K562 (cell line): ENCODE results near the gene MAMDC2. TPM values are rescaled to one million over a fixed set of nuclear protein-coding genes. Genes with fewer than 3 reads are reported as not detected.

Experiments
- ATAC-seq: fragments of 200-7000 bp; cut with Tn5 transposase; 3 replicates; pipeline ENCODE4 v1.9.1; 2020; ENCODE audit warnings: moderate library complexity
- BruUV-seq: library from RNA; stranded (reverse); fragments of 400-500 nt; replicated peaks from 2 replicates; lab custom pipeline; 2021; lab: Mats Ljungman, UMichigan
- CTCF ChIA-PET: fragments of 300-600 bp; formaldehyde crosslinking; extraction: SDS; loops from one replicate; lab custom pipeline; 2021; ENCODE audit warnings: low intra/inter-chr PET ratio; lab: Yijun Ruan, JAX
- POLR2A ChIA-PET: fragments of 300-600, 350-650 bp; sonication (Branson Sonifier 250); formaldehyde crosslinking; extraction: SDS; loops from one replicate; lab custom pipeline; 2021; ENCODE audit warnings: antibody characterized with exemption, inconsistent platforms; lab: Yijun Ruan, JAX
- DNase-seq, 4 experiments: peaks; one replicate each; pipeline versions ENCODE4 v3.0.0 to v3.0.0-alpha.2; 2011 to 2018; ENCODE audit warnings: low spot score in 3 of 4, mixed read lengths in 3 of 4; ENCODE audit errors: extremely low read depth in 1 of 4
- FAIRE-seq: peaks from 2 replicates; lab custom pipeline; 2011; peaks lifted over from hg19 to GRCh38; lab: Jason Lieb, UNC
- H2AFZ ChIP-seq: 2 replicates; pipeline ENCODE4 v1.6.0; 2011; ENCODE audit warnings: low read depth, low read length, control low read depth, inconsistent platforms
- H3K27ac ChIP-seq: fragments of 200-600 bp; 3 replicates; pipeline ENCODE4 v1.8.0; 2011; ENCODE audit warnings: low read depth, mild to moderate bottlenecking, control low read depth, inconsistent platforms, low read length, moderate library complexity, mixed read lengths; ENCODE audit errors: extremely low read depth
- H3K27me3 ChIP-seq, 2 experiments: fragments of 300-600 bp in 1 of 2; 2 replicates in 1 of 2; 3 replicates in 1 of 2; pipeline versions ENCODE4 v1.6.0 to v1.8.0; 2011; ENCODE audit warnings: inconsistent platforms in 2 of 2, low read length in 2 of 2, mild to moderate bottlenecking in 1 of 2, mixed read lengths in 1 of 2, moderate library complexity in 1 of 2; ENCODE audit not compliant: control insufficient read depth in 2 of 2, insufficient read depth in 2 of 2
- H3K36me3 ChIP-seq: fragments of 300-600 bp; 3 replicates; pipeline ENCODE4 v1.8.0; 2011; ENCODE audit warnings: mild to moderate bottlenecking, low read length, inconsistent platforms; ENCODE audit not compliant: control insufficient read depth, insufficient read depth
- H3K4me1 ChIP-seq, 2 experiments: fragments of 200-600 bp in 1 of 2; replicated peaks in 1 of 2; 2 replicates in 1 of 2; 3 replicates in 1 of 2; pipeline versions ENCODE4 v1.5.1 to v1.8.0; 2011; ENCODE audit warnings: inconsistent platforms in 2 of 2, low read length in 2 of 2, mild to moderate bottlenecking in 1 of 2, mixed read lengths in 1 of 2, moderate library complexity in 1 of 2; ENCODE audit not compliant: control insufficient read depth in 2 of 2, insufficient read depth in 2 of 2
- H3K4me2 ChIP-seq: 2 replicates; pipeline ENCODE4 v1.6.1; 2011; ENCODE audit warnings: low read length, control low read depth, inconsistent platforms, mixed read lengths; ENCODE audit not compliant: insufficient read depth
- H3K4me3 ChIP-seq: fragments of 200-600 bp; sonication (generic), shearing (Covaris generic); 2 replicates; pipeline ENCODE4 v1.5.1; 2016; ENCODE audit warnings: control low read depth, inconsistent platforms
- H3K79me2 ChIP-seq: fragments of 200-600 bp; 3 replicates; pipeline ENCODE4 v1.8.0; 2011; ENCODE audit warnings: low read length, inconsistent platforms; ENCODE audit not compliant: control insufficient read depth, insufficient read depth
- H3K9ac ChIP-seq, 2 experiments: 2 replicates each; pipeline versions ENCODE4 v1.6.0 to v1.6.1; 2011; ENCODE audit warnings: low read depth in 2 of 2, low read length in 2 of 2, control low read depth in 1 of 2, inconsistent platforms in 1 of 2, mild to moderate bottlenecking in 1 of 2, mixed read lengths in 1 of 2; ENCODE audit not compliant: insufficient read depth in 1 of 2
- H3K9me1 ChIP-seq: one replicate; pipeline ENCODE4 v1.6.0; 2011; ENCODE audit warnings: inconsistent platforms, mild to moderate bottlenecking, low read length, moderate library complexity; ENCODE audit not compliant: control insufficient read depth, insufficient read depth
- H3K9me3 ChIP-seq: replicated peaks from 2 replicates; pipeline ENCODE4 v1.5.1; 2011; ENCODE audit warnings: low read depth, low read length, inconsistent platforms; ENCODE audit not compliant: control insufficient read depth, insufficient read depth
- H4K20me1 ChIP-seq: replicated peaks from 2 replicates; pipeline ENCODE4 v1.6.1; 2011; ENCODE audit warnings: low read length, inconsistent platforms, mixed read lengths; ENCODE audit not compliant: control insufficient read depth, insufficient read depth
- RBBP5 ChIP-seq: fragments of 200-600 bp; sonication (generic); IDR thresholded peaks from 2 replicates; pipeline ENCODE4 v1.6.1; 2012; ENCODE audit warnings: borderline replicate concordance, mild to moderate bottlenecking, low read length, control low read depth, inconsistent platforms; ENCODE audit not compliant: insufficient read depth, poor library complexity, severe bottlenecking
- ZNF79 ChIP-seq: fragments of 250-450 bp; sonication (Bioruptor Pico); IDR thresholded peaks from 2 replicates; pipeline ENCODE4 v1.4.0; 2020; ENCODE audit warnings: low read depth, mild to moderate bottlenecking, moderate library complexity
- WGBS: fragments of 100-300 bp; shearing (Covaris generic); methylation state at CpG from one replicate; pipeline ENCODE4 v1.1.6; 2016; ENCODE audit warnings: low coverage, mixed read lengths; ENCODE audit not compliant: insufficient coverage; ENCODE audit errors: missing lambda C conversion rate; 5-methylcytosine and 5-hydroxymethylcytosine counted together
- in situ Hi-C: fragments of 300-500 bp; cut with MboI; formaldehyde crosslinking; loops from 4 replicates; pipeline ENCODE4 v1.15.0; 2018; ENCODE audit warnings: inconsistent platforms, mixed read lengths
- intact Hi-C: fragments of 100-400 bp; cut with micrococcal nuclease; formaldehyde crosslinking; loops from 2 replicates; pipeline ENCODE4 v1.14.2; 2022
- polyA plus RNA-seq, 8 experiments: library from polyadenylated mRNA; depleted of rRNA in 4 of 8; stranded (reverse) in 5 of 8; unstranded in 3 of 8; fragments of >200 nt; fragmentation: Nextera tagmentation in 2 of 8; fragmentation: Illumina TruSeq in 1 of 8; extraction: Ambion mirVana in 2 of 8; extraction: Trizol in 1 of 8; gene quantifications; 2 replicates each; pipeline versions ENCODE4 v1.2.1 to v1.2.3, GENCODE V29; 2011 to 2014; ENCODE audit warnings: inconsistent platforms in 1 of 8, missing spikeins in 1 of 8
- total RNA-seq, 7 experiments: library from RNA; depleted of rRNA in 6 of 7; stranded (reverse); fragments of >200 nt in 6 of 7; fragmentation: Illumina TruSeq in 2 of 7; extraction: Trizol in 2 of 7; gene quantifications; 2 replicates each; pipeline versions ENCODE4 v1.2.1 to v1.2.3, GENCODE V29; 2011 to 2021; ENCODE audit warnings: low replicate concordance in 1 of 7
- TF ChIP-seq, protein P1 (sequence below): fragments of 450-650 bp; formaldehyde crosslinking; IDR thresholded peaks from 2 replicates; pipeline ENCODE4 v1.4.0; 2020; ENCODE audit warnings: mild to moderate bottlenecking, moderate library complexity
- TF ChIP-seq, protein P2 (sequence below): sonication (generic); formaldehyde crosslinking; IDR thresholded peaks from 2 replicates; pipeline ENCODE4 v1.8.0; 2022; ENCODE audit warnings: mild to moderate bottlenecking, missing genetic modification reagents

The MAMDC2 gene
- total and polyA plus RNA-seq, 9 of the 15 experiments (the other 6 are each of a cell fraction or from before 2014, with no cell fraction given): 0.01 to 0.03 TPM; not detected in 7

DNA sequence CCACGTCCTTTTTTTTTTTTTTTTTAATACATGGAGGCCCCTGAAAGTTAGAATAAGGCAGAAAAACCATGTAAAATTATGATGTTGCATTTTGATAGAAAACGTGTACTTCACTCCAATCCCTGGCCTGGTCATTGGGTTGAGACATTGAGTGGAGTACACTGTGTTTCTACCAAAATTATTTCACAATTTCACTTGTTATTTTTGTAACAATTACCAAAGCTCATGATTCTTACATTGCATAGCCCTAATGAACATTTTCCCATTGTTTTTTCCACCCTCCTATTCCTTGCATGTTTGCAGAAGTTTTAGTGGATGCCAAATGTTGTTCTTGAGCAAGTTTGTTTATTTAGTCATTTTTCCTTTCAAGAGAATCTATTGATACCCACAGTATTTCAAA, 21.9 kb downstream of the MAMDC2 start:
- ATAC-seq (no peak), DNase-seq (no peak)
- Histone ChIP-seq H4K20me1 (no peaks in the 10 kb centered on the region), H3K9me3 (no peaks in the 10 kb centered on the region), H3K4me2 (no peak overlapping the region), H3K9ac (no peak overlapping the region), H3K27ac (no peak overlapping the region), H3K27me3 (no peaks in the 10 kb centered on the region), H2AFZ (no peak overlapping the region), H3K79me2 (no peaks in the 10 kb centered on the region)
- WGBS: 0% methylated on average over 1 of the region's 2 CpGs
- BruUV-seq: no TSS peak
- intact Hi-C loops: no loop called here
- in situ Hi-C loops: no loop called here
- TF ChIP-seq, protein P1, sequence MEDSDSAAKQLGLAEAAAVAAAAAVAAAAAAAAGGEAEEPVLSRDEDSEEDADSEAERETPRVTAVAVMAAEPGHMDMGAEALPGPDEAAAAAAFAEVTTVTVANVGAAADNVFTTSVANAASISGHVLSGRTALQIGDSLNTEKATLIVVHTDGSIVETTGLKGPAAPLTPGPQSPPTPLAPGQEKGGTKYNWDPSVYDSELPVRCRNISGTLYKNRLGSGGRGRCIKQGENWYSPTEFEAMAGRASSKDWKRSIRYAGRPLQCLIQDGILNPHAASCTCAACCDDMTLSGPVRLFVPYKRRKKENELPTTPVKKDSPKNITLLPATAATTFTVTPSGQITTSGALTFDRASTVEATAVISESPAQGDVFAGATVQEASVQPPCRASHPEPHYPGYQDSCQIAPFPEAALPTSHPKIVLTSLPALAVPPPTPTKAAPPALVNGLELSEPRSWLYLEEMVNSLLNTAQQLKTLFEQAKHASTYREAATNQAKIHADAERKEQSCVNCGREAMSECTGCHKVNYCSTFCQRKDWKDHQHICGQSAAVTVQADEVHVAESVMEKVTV: no peak
- no peak for TF ChIP-seq RBBP5
- no peak for TF ChIP-seq ZNF79
- TF ChIP-seq, protein P2, sequence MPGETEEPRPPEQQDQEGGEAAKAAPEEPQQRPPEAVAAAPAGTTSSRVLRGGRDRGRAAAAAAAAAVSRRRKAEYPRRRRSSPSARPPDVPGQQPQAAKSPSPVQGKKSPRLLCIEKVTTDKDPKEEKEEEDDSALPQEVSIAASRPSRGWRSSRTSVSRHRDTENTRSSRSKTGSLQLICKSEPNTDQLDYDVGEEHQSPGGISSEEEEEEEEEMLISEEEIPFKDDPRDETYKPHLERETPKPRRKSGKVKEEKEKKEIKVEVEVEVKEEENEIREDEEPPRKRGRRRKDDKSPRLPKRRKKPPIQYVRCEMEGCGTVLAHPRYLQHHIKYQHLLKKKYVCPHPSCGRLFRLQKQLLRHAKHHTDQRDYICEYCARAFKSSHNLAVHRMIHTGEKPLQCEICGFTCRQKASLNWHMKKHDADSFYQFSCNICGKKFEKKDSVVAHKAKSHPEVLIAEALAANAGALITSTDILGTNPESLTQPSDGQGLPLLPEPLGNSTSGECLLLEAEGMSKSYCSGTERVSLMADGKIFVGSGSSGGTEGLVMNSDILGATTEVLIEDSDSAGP (CRISPR knock-in tag): no peak
- TF ChIP-seq, all 486 proteins: peak for 0
- POLR2A ChIA-PET: interaction anchor here (0.7 kb wide), 1 partner anchor 1030 kb away, joined by 3 read pairs; the partner anchor contains the start of gene FXN
- H3K4me3 ChIP-seq: no peak overlapping the region
- CTCF ChIA-PET: no interaction called here
- no peaks in the 10 kb centered on the region for H3K4me1 ChIP-seq
- no peaks in the 10 kb centered on the region for H3K9me1 ChIP-seq
- no peak for FAIRE-seq
- no peaks in the 10 kb centered on the region for H3K36me3 ChIP-seq
